Measurements from ENCODE around the gene PLAAT1.

PLAAT1 gene

GRCh38 chr3:193248848-193249468 is 7.9 kb downstream of the PLAAT1 start:
- no peak overlapping the region for H3K4me3 ChIP-seq (ENCODE audit: low read depth, low read length)
- no peak for DNase-seq (ENCODE audit: low read depth)

- DNase-seq (ENCODE audit: low read depth), result no peak
- no peak overlapping the region for H3K4me3 ChIP-seq (ENCODE audit: low read depth, low read length)
Observed at GRCh38 chr3:193250492-193250891, 9.5 kb downstream of the PLAAT1 start.

DNA sequence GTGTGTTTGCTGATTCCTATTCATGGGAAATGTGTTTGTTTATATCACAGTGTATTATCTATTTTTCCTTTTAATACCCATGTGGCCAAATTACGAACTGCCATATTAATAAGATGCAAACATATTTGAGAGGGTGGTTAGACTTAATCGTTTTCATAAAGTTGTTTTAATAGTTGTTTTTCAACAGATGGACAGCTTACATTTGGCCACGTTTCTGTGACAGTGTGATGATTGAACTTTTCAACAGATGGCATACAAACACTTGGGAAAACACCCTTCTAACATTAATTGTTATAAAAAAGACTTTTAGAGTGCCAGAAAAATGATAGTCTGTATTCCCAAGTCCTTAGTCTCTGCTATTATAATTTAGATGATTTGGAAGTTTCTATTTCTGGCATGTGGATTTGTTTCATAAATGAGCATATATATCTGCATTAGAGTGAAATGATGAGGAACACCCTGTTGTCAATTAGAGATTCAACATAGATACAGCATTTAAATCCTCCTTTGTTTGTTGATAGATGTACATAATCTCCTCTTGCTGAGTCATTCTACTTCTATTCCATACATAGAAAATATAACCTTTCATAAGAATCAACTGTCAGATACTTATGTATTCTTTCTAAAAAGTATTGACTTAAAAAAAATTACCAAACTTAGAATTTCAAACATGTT is 13.1 kb downstream of the PLAAT1 start:
- DNase-seq (ENCODE audit: low read depth), result no peak
- H3K4me3 ChIP-seq (ENCODE audit: low read depth, low read length), result no peak overlapping the region

- DNase-seq (ENCODE audit: low read depth), result no peak
Observed at GRCh38 chr3:193261970-193262369, 20.9 kb downstream of the PLAAT1 start.

DNA sequence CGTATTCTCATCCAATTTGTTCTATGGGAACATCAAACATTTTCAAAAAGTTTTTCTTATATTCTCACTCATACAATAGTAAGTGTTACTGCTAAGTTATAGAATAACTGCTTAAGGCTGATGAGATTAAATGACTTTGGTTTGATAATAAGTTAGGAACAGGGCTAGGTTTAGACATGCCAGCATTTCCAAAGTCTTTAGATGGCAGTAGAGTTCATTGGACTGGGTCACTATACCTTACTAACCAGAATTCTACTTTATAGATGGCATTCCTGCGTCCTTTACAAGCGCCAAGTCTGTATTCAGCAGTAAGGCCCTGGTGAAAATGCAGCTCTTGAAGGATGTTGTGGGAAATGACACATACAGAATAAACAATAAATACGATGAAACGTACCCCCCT is 21.7 kb downstream of the PLAAT1 start:
- H3K4me3 ChIP-seq (ENCODE audit: low read depth, low read length), result no peak overlapping the region
- DNase-seq (ENCODE audit: low read depth), result no peak

More at GRCh38 chr3:193261970-193262369, 20.9 kb downstream of the PLAAT1 start:
- H3K4me3 ChIP-seq (ENCODE audit: low read depth, low read length), result no peak overlapping the region

- no peak overlapping the region for H3K4me3 ChIP-seq (ENCODE audit: low read depth, low read length)
- DNase-seq (ENCODE audit: low read depth), result no peak
Observed at GRCh38 chr3:193269343-193270028, 28.5 kb downstream of the PLAAT1 start.

- DNase-seq (ENCODE audit: low read depth), result no peak
- no peak overlapping the region for H3K4me3 ChIP-seq (ENCODE audit: low read depth, low read length)
Observed at GRCh38 chr3:193270451-193270850, 29.4 kb downstream of the PLAAT1 start.

DNA sequence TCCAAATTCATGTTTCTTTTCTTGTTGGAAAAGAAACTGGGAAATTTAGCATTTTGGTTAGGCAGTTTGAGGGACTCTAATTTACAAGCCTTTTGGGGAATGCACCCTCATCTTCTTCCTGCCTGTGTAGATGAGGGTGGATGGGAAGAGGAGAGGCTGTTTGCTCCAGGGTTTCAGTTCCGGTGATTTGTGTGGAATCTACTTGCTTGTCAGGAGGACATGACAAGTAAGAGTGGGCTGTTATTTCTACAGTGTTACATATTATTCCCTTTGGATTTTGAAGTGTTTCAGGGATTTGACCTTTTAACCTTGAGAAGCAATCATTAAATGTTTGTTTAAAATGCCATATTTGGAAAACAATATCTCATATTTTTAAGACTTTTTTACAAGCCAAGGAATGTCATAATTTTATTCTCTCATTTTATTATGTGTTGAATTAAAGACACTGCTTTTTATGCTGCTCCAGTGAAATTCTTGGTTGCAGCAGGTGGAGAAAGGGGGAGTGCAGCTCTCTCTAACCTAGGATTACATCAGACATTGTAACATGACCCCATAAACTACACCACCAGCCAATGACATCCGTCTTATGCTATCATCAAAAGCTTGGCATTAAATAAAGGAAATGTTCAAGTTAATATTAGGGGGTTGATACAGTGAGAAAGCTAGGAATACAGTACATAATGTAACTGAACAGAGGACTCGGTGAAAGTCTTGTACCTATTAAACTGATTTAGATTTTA is 30.2 kb downstream of the PLAAT1 start:
- no peak overlapping the region for H3K4me3 ChIP-seq (ENCODE audit: low read depth, low read length)
- DNase-seq (ENCODE audit: low read depth), result no peak

DNA sequence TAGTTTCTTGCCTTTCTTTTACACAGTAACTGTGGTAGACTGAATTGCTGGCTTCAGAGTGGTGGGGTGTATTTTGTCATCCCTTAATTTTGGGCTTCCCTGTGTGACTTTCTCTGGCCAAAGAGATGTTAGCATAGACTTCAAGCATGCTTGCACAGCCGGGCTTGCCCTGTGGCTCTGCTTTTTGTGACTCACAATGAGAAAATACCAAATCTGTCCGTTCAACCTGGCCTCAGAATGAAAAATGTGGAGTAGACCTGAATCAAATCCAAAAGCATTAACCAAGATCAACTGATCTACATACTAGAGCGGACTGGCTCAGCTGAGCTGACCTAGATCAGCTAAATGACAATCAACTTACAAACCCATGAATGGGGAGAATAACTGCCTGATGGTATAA is 51.4 kb downstream of the PLAAT1 start:
- no peak overlapping the region for H3K4me3 ChIP-seq (ENCODE audit: low read depth, low read length)
- DNase-seq (ENCODE audit: low read depth), result no peak

GRCh38 chr3:193295985-193296384 is 55.0 kb downstream of the PLAAT1 start:
- DNase-seq (ENCODE audit: low read depth), result no peak
- no peak overlapping the region for H3K4me3 ChIP-seq (ENCODE audit: low read depth, low read length)

GRCh38 chr3:193297421-193297820 is 56.4 kb downstream of the PLAAT1 start:
- no peak for DNase-seq (ENCODE audit: low read depth)
- H3K4me3 ChIP-seq (ENCODE audit: low read depth, low read length), result no peak overlapping the region

DNA sequence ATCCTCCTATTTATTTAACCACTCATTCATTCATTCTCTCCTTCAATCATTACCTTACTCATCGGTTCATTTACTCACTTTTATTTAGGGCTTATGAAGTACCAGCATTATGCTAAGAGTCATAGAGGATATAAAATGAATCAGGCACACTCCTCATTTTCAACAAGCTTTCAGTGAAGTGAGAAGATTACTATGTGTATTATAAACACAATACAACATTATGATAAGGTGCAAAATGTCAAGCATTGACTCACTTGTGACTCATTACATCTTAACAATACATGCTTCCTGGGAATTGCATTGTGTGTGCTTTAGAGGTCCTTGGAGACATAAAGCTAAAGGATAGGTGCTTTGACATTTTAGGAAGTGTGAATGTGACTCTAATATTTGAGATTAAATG is 60.4 kb downstream of the PLAAT1 start:
- no peak for DNase-seq (ENCODE audit: low read depth)
- H3K4me3 ChIP-seq (ENCODE audit: low read depth, low read length), result no peak overlapping the region

DNA sequence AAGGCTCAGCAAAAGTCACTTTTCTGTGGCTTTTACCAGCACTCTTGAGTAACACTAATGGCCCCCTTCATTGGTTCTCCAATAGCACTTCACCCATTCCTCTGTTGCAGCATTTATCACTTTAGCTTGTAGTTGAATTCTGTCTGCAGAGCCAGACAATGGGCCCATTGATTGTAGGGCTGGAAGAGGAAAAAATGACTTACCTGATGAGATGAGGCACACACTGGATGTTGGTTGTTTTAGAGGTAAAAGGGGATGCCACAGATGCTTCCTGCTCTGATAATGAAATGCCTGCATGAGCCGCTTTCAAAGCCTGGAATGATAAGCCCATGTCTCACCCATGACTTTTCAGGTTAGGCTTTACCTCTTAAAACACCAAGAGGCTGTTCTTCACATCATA is 64.3 kb downstream of the PLAAT1 start:
- DNase-seq (ENCODE audit: low read depth), result no peak

GRCh38 chr3:193310914-193311723 is 70.1 kb downstream of the PLAAT1 start:
- no peak overlapping the region for H3K4me3 ChIP-seq (ENCODE audit: low read depth, low read length)
- no peak for DNase-seq (ENCODE audit: low read depth)

More for the DNA sequence above, 64.3 kb downstream of the PLAAT1 start:
- H3K4me3 ChIP-seq (ENCODE audit: low read depth, low read length), result no peak overlapping the region

DNA sequence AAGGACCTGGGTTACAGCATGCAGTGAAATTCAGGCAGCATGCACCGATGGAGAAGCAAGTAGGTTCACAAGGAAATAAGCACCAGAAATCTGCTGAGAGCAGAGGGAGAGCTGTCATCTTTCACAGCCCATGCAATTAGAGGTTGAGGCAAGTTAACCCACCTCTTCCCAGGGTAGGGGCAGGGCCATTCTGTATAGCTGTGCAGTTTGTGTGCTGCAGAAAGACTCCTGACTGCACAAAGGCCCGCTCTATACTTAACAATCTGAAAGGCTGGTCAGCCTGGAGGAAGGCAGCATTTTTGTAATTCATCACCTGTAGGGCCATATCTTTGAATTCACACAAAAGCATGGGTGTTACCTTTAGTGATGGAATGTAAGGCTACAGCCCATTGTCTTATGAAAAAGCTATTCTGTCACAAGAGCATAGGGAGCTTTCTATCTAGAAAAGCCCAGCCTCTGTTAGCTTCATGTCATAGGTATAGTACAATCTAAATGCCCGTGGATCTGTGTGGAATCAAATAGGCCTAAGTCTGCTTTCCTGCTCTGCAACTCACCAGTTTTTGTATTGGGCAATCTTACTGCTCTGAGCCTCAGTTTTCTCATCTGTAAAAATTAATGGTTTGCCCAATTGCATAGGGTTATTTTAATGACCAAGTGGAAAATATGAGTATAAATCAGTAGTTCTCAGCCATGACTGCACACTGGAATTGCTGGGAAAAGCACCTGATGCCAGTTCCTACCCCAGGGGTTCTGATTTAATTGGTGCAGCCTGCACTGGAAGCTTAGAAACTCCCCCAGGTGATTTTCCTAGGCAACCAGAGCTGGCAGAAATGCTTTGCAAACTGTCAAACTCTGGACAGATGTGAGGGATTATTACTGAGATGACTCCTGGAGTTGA is 72.3 kb downstream of the PLAAT1 start:
- no peak overlapping the region for H3K4me3 ChIP-seq (ENCODE audit: low read depth, low read length)
- DNase-seq (ENCODE audit: low read depth), result no peak

GRCh38 chr3:193314161-193314560 is 73.1 kb downstream of the PLAAT1 start:
- no peak for DNase-seq (ENCODE audit: low read depth)
- H3K4me3 ChIP-seq (ENCODE audit: low read depth, low read length), result no peak overlapping the region

- no peak overlapping the region for H3K4me3 ChIP-seq (ENCODE audit: low read depth, low read length)
- no peak for DNase-seq (ENCODE audit: low read depth)
Observed at GRCh38 chr3:193317682-193318300, 76.8 kb downstream of the PLAAT1 start.

Data from skeletal muscle cell (primary cell).